Measurements from ENCODE around the gene CHRNA5.
"Not testable (repeated sequence)": the region's sequence is repeated elsewhere in the genome, so short reads cannot be mapped to it uniquely, and the experiment has no call there.

The CHRNA5 gene

DNA sequence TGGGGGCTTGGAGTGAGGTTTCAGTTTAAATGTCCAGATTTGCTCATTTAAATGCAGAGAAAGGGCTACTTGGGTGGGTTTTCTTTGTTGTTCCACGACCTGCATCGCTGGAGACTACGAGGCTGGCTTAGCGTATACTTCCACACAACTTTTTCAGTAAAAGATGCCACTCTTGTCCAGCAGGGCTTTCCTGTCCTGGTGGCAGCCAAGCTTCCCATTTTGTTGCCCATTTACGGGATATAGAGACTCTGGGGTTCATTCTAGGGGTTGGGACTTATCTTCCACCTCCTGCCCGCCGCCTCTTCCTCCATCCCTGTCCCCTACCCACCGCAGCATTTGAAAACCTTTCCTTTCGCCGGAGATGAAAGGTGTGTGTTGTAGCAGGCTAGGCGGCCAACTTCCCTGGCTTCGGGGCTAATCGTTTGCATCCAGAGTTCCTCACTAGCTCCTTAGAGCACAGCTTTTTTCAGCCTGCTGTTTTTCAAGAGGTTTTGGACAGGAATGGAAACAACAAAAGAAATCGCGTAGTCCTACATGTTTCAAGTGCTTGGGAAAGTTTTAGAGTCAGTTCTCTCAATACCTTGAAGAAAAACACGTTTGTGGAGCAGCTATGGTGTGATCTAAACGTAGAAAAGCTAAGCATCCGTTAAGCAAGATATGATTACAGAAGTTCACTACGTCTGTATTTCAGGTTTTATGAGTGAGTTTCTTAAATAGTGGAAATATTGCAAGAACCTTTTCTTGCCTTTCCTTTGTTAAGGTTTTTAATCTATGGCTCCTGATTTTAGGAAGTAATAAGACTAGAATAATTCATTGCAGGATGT lies 843 bp downstream of the CHRNA5 start:
- no peak for DNase-seq

GRCh38 chr15:78567531-78567930 lies 2.2 kb downstream of the CHRNA5 start:
- DNase-seq = no peak

GRCh38 chr15:78570710-78571109 lies 5.4 kb downstream of the CHRNA5 start:
- no peak for DNase-seq

- DNase-seq = no peak
These were observed 6.1 kb downstream of the CHRNA5 start for GRCh38 chr15:78571382-78571781.

- no peak for DNase-seq
These were observed 8.1 kb downstream of the CHRNA5 start for GRCh38 chr15:78573416-78573815.

- no peak for DNase-seq
These were observed 9.6 kb downstream of the CHRNA5 start for GRCh38 chr15:78574944-78575343.

- DNase-seq = no peak
These were observed 32.3 kb downstream of the CHRNA5 start for GRCh38 chr15:78597583-78597982.

DNA sequence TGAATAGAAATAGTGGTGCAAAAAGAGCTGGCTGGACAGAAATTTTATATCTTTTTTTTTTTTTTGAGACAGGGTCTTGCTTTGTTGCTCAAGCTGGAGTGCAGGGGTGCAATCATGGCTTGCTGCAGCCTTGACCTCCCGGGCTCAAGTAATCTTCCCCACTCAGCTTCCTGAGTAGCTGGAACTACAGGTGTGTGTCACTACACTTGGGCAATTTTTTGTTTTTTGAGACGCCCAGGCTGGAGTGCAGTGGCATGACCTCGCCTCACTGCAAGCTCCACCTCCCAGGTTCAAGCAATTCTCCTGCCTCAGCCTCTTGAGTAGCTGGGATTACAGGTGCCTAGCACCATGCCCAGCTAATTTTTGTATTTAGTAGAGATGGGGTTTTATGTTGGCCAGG lies 33.0 kb downstream of the CHRNA5 start:
- DNase-seq = no peak

DNA sequence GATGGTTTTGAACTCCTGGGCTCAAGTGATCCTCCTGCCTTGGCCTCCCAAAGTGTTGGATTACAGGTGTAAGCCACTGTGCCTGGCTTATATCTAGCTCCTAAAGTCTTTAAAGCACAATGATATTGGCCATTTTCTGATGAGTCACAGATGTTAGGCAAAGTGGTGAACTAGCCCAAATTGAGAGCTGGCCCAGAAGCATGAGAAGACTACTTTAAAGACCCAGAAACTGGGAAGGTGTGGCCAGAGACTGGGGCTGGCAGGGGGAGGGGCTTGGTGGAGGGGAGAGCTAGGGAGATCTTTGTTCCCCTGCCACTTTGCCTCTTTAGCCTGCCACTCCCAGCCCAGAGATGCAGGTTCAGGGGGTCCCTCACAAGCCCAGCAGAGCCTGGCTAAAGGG lies 33.9 kb downstream of the CHRNA5 start:
- no peak for DNase-seq

DNA sequence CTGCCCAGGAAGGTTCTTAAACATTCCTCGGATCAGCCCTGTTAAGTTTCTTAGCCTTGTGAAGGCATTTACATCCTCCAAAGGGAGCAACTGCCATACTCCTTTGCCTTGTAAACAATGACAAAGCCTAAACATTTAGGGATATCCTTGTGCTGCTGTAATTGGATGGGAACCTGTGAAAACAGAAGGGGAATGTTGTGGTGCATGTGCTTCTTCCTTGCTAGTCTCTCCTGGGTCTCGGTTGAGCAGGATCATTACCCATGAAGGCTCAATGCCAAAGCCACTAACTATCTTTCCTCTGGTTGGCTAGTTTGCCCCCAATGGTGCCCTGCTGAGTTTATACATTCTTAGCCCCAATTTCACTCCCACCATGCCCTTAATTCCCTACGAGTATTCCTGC lies 38.1 kb downstream of the CHRNA5 start:
- DNase-seq = no peak

- DNase-seq = no peak
These were observed 39.1 kb downstream of the CHRNA5 start for GRCh38 chr15:78604420-78604819.

DNA sequence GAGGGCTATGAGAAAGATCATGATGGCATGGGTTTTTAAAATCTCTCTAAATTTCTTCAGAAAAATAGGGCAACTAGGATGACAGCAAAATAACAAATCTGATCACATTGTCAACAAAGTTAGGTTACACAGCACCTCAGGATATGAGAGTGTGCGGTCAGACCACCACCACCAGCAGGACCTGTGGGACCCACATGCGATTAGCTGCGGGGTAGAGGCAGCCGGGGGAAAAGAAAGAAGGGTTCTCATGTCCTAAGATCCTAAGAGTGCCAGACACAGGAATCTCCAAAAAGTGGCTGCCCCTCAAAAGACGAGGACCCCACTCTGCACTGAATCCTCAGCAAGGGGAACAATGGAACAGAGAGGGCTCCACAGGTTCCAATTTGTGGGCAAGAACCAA lies 39.9 kb downstream of the CHRNA5 start:
- no peak for DNase-seq

GRCh38 chr15:78605680-78606079 lies 40.4 kb downstream of the CHRNA5 start:
- DNase-seq = no peak

- DNase-seq = not testable (repeated sequence)
These were observed 44.2 kb downstream of the CHRNA5 start for GRCh38 chr15:78609551-78609950.

DNA sequence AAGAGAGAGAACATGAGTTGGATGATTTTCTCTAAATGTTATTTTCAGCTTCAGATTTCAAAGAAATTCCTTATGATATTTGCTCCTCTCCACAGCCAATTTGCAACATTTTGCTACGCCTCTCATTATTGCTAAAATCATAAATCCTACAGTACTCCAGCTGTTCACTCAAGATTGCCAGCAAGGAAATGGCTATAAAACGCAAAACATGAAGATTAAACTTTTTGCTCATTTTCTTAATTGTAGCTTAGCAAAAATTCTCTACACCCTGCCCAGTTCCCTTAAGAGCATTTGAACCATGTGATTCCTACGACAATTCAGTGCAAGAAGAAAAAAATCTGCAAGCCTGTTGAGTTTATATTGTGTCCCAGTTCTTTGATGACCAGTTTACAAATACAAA lies 48.7 kb downstream of the CHRNA5 start:
- no peak for DNase-seq

DNA sequence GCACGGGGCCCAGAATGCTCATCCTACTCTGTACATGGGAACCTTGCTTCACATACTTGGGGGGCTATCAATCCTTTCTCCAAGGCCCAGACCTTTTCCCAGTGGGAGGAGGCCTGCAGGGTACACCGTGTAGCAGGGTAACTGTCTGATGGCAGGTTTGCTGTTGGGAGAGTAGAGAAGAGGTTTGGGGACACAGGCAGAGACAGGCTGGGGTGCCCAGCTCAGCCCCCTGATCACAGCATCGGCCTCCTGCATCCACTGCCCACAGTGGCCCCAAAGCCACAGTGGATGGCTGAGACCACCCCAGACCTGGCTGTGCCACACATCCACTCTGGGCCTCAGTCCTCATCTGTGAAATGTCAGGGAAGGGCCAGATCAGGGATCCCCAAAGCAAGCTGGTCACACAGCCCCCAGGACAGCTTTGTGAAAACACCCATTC lies 49.9 kb downstream of the CHRNA5 start:
- DNase-seq = no peak

GRCh38 chr15:78616506-78616905 lies 51.2 kb downstream of the CHRNA5 start:
- no peak for DNase-seq

GRCh38 chr15:78617076-78617475 lies 51.8 kb downstream of the CHRNA5 start:
- DNase-seq = no peak

GRCh38 chr15:78617516-78617915 lies 52.2 kb downstream of the CHRNA5 start:
- no peak for DNase-seq

- no peak for DNase-seq
These were observed 52.7 kb downstream of the CHRNA5 start for GRCh38 chr15:78618064-78618463.

DNA sequence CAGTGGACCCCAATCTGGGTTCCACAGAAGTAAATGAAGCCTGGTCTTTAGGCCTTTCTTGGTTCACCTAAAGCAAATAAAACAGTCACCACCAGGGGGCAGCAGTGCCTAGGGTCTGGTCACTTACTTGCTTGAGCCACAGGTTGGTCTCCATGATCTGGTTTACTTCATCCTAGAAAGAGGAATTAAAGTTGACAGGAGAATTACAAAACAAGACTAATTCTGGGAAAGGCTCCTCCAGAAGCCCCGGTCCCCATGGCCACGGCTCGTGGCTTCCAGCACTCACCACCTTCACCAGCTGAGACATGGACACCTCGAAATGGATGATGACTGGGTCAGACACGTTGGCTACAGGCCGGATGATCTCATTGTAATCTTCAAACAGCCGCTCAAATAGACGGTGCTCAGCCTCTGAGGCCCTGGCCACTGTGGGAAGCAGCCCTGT lies 53.2 kb downstream of the CHRNA5 start:
- no peak for DNase-seq

DNA sequence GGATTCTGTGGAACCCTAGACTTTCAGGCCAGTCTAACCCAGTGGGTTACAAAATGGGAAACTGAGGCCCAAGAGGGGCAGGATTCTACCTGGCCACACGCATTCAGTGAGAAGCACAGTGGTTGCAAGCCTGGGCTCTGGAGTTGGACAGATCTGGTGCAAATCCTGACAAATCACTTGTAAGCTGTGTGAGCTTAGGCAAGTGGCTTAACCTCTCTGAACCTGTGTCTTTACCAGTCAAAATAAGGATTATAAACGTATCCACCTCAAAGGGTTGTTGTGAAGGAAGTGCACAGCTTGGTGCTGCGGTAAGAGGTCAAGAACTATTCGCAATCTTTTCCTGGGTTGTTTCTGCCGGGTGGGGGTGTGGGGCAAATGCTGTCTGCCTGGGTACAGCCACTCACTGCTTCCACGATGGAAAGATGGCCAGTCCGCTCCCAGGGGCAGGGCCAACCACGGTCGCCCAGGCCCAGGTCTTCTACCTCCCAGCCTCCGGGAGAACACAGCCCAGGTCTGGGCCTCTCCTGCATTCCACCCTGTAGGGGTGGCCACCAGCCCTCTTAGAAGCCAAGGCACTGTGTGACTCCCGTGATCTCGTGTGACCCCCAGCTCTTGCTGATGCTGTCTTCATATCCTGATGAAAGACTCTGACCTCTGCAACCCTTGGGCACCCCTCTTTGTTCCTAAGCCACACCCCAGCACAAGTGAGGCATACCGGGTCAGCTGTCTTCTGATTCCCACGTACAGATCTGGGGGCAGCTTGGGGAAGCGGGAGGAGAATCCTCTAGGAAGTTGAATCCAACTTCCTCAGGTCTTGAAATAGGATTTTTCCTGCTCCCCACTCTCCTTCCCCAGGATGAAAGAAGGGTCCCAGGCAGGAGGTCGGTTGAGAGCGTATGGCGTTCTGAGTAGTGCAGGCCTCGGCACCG lies 54.0 kb downstream of the CHRNA5 start:
- no peak for DNase-seq

DNA sequence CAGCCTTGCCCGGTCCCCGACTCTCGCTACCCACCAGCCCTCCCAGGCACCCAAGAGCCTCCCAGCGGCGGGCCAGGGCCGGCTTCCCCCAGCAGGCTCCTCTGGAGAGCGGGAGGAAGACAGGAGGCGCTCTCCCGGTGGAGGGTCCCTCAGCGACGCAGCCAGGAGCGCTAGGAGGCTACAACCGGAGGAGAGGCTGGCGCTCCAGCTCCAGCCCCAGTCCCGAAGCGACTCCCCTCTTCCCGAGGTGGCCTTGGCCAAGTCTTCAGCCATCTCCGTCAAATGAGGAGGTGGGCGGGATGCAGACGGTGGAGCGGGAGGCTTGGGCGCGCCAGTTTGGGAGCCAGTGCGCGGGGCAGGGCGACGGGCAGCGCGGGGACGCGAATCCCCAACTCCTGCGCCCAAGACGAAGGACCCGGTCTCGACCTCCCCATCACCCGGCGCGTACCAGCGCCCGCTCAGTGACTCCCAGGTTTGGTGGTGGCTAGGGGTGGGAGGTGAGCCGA lies 54.8 kb downstream of the CHRNA5 start:
- DNase-seq = no peak

Data from NCI-H510A (cell line).